K562 (cell line): ENCODE data around the gene CNTNAP4. TPM values are rescaled to one million over a fixed set of nuclear protein-coding genes. Genes with fewer than 3 reads are reported as not detected.

ENCODE experiments used
- ATAC-seq: fragments of 200-7000 bp; cut with Tn5 transposase; 3 replicates; pipeline ENCODE4 v1.9.1; 2020; ENCODE audit warnings: moderate library complexity
- BruUV-seq: library from RNA; stranded (reverse); fragments of 400-500 nt; replicated peaks from 2 replicates; lab custom pipeline; 2021; lab: Mats Ljungman, UMichigan
- CTCF ChIA-PET: fragments of 300-600 bp; formaldehyde crosslinking; extraction: SDS; loops from one replicate; lab custom pipeline; 2021; ENCODE audit warnings: low intra/inter-chr PET ratio; lab: Yijun Ruan, JAX
- POLR2A ChIA-PET: fragments of 300-600, 350-650 bp; sonication (Branson Sonifier 250); formaldehyde crosslinking; extraction: SDS; loops from one replicate; lab custom pipeline; 2021; ENCODE audit warnings: antibody characterized with exemption, inconsistent platforms; lab: Yijun Ruan, JAX
- DNase-seq, 4 experiments: peaks; one replicate each; pipeline versions ENCODE4 v3.0.0 to v3.0.0-alpha.2; 2011 to 2018; ENCODE audit warnings: low spot score in 3 of 4, mixed read lengths in 3 of 4; ENCODE audit errors: extremely low read depth in 1 of 4
- FAIRE-seq: peaks from 2 replicates; lab custom pipeline; 2011; peaks lifted over from hg19 to GRCh38; lab: Jason Lieb, UNC
- H2AFZ ChIP-seq: 2 replicates; pipeline ENCODE4 v1.6.0; 2011; ENCODE audit warnings: low read depth, low read length, control low read depth, inconsistent platforms
- H3K27ac ChIP-seq: fragments of 200-600 bp; 3 replicates; pipeline ENCODE4 v1.8.0; 2011; ENCODE audit warnings: low read depth, mild to moderate bottlenecking, control low read depth, inconsistent platforms, low read length, moderate library complexity, mixed read lengths; ENCODE audit errors: extremely low read depth
- H3K27me3 ChIP-seq, 2 experiments: fragments of 300-600 bp in 1 of 2; 2 replicates in 1 of 2; 3 replicates in 1 of 2; pipeline versions ENCODE4 v1.6.0 to v1.8.0; 2011; ENCODE audit warnings: inconsistent platforms in 2 of 2, low read length in 2 of 2, mild to moderate bottlenecking in 1 of 2, mixed read lengths in 1 of 2, moderate library complexity in 1 of 2; ENCODE audit not compliant: control insufficient read depth in 2 of 2, insufficient read depth in 2 of 2
- H3K36me3 ChIP-seq: fragments of 300-600 bp; 3 replicates; pipeline ENCODE4 v1.8.0; 2011; ENCODE audit warnings: mild to moderate bottlenecking, low read length, inconsistent platforms; ENCODE audit not compliant: control insufficient read depth, insufficient read depth
- H3K4me1 ChIP-seq, 2 experiments: fragments of 200-600 bp in 1 of 2; replicated peaks in 1 of 2; 2 replicates in 1 of 2; 3 replicates in 1 of 2; pipeline versions ENCODE4 v1.5.1 to v1.8.0; 2011; ENCODE audit warnings: inconsistent platforms in 2 of 2, low read length in 2 of 2, mild to moderate bottlenecking in 1 of 2, mixed read lengths in 1 of 2, moderate library complexity in 1 of 2; ENCODE audit not compliant: control insufficient read depth in 2 of 2, insufficient read depth in 2 of 2
- H3K4me2 ChIP-seq: 2 replicates; pipeline ENCODE4 v1.6.1; 2011; ENCODE audit warnings: low read length, control low read depth, inconsistent platforms, mixed read lengths; ENCODE audit not compliant: insufficient read depth
- H3K4me3 ChIP-seq: fragments of 200-600 bp; sonication (generic), shearing (Covaris generic); 2 replicates; pipeline ENCODE4 v1.5.1; 2016; ENCODE audit warnings: control low read depth, inconsistent platforms
- H3K79me2 ChIP-seq: fragments of 200-600 bp; 3 replicates; pipeline ENCODE4 v1.8.0; 2011; ENCODE audit warnings: low read length, inconsistent platforms; ENCODE audit not compliant: control insufficient read depth, insufficient read depth
- H3K9ac ChIP-seq, 2 experiments: 2 replicates each; pipeline versions ENCODE4 v1.6.0 to v1.6.1; 2011; ENCODE audit warnings: low read depth in 2 of 2, low read length in 2 of 2, control low read depth in 1 of 2, inconsistent platforms in 1 of 2, mild to moderate bottlenecking in 1 of 2, mixed read lengths in 1 of 2; ENCODE audit not compliant: insufficient read depth in 1 of 2
- H3K9me1 ChIP-seq: one replicate; pipeline ENCODE4 v1.6.0; 2011; ENCODE audit warnings: inconsistent platforms, mild to moderate bottlenecking, low read length, moderate library complexity; ENCODE audit not compliant: control insufficient read depth, insufficient read depth
- H3K9me3 ChIP-seq: replicated peaks from 2 replicates; pipeline ENCODE4 v1.5.1; 2011; ENCODE audit warnings: low read depth, low read length, inconsistent platforms; ENCODE audit not compliant: control insufficient read depth, insufficient read depth
- H4K20me1 ChIP-seq: replicated peaks from 2 replicates; pipeline ENCODE4 v1.6.1; 2011; ENCODE audit warnings: low read length, inconsistent platforms, mixed read lengths; ENCODE audit not compliant: control insufficient read depth, insufficient read depth
- CREBBP ChIP-seq: IDR thresholded peaks from one replicate; pipeline ENCODE4 v1.6.1; 2012; ENCODE audit warnings: low read depth, mild to moderate bottlenecking, control low read depth, inconsistent platforms, low read length
- CUX1 ChIP-seq: fragments of 200-800 bp; sonication (Bioruptor generic); IDR thresholded peaks from 2 replicates; pipeline ENCODE4 v1.6.1; 2016; ENCODE audit warnings: missing genetic modification characterization, missing compliant biosample characterization
- POLR2G ChIP-seq: fragments of 200-400 bp; formaldehyde crosslinking; IDR thresholded peaks from 2 replicates; pipeline ENCODE4 v1.6.1; 2017; ENCODE audit warnings: low read depth, mild to moderate bottlenecking, antibody characterized with exemption, low read length, moderate library complexity
- RBFOX2 ChIP-seq: fragments of 200-400 bp; formaldehyde crosslinking; IDR thresholded peaks from 2 replicates; pipeline ENCODE4 v1.6.1; 2017; ENCODE audit warnings: low read depth, mild to moderate bottlenecking, low read length, moderate library complexity
- SMARCA5 ChIP-seq: fragments of 450-650 bp; IDR thresholded peaks from 2 replicates; pipeline ENCODE4 v1.6.1; 2016
- ZBTB11 ChIP-seq, 3 experiments: fragments of 200-800 bp in 1 of 3; fragments of 250-450 bp in 1 of 3; fragments of 450-650 bp in 1 of 3; sonication (Bioruptor Pico) in 1 of 3; sonication (Bioruptor generic) in 1 of 3; formaldehyde crosslinking in 1 of 3; IDR thresholded peaks; 2 replicates each; pipeline versions ENCODE4 v1.6.1 to v1.8.0; 2016 to 2022; ENCODE audit warnings: mild to moderate bottlenecking in 2 of 3, missing genetic modification characterization in 2 of 3, missing compliant biosample characterization in 1 of 3, moderate library complexity in 1 of 3
- WGBS: fragments of 100-300 bp; shearing (Covaris generic); methylation state at CpG from one replicate; pipeline ENCODE4 v1.1.6; 2016; ENCODE audit warnings: low coverage, mixed read lengths; ENCODE audit not compliant: insufficient coverage; ENCODE audit errors: missing lambda C conversion rate; 5-methylcytosine and 5-hydroxymethylcytosine counted together
- in situ Hi-C: fragments of 300-500 bp; cut with MboI; formaldehyde crosslinking; loops from 4 replicates; pipeline ENCODE4 v1.15.0; 2018; ENCODE audit warnings: inconsistent platforms, mixed read lengths
- intact Hi-C: fragments of 100-400 bp; cut with micrococcal nuclease; formaldehyde crosslinking; loops from 2 replicates; pipeline ENCODE4 v1.14.2; 2022
- polyA plus RNA-seq, 8 experiments: library from polyadenylated mRNA; depleted of rRNA in 4 of 8; stranded (reverse) in 5 of 8; unstranded in 3 of 8; fragments of >200 nt; fragmentation: Nextera tagmentation in 2 of 8; fragmentation: Illumina TruSeq in 1 of 8; extraction: Ambion mirVana in 2 of 8; extraction: Trizol in 1 of 8; gene quantifications; 2 replicates each; pipeline versions ENCODE4 v1.2.1 to v1.2.3, GENCODE V29; 2011 to 2014; ENCODE audit warnings: inconsistent platforms in 1 of 8, missing spikeins in 1 of 8
- total RNA-seq, 7 experiments: library from RNA; depleted of rRNA in 6 of 7; stranded (reverse); fragments of >200 nt in 6 of 7; fragmentation: Illumina TruSeq in 2 of 7; extraction: Trizol in 2 of 7; gene quantifications; 2 replicates each; pipeline versions ENCODE4 v1.2.1 to v1.2.3, GENCODE V29; 2011 to 2021; ENCODE audit warnings: low replicate concordance in 1 of 7

Gene CNTNAP4
- total and polyA plus RNA-seq, 9 of the 15 experiments (the other 6 are each of a cell fraction or from before 2014, with no cell fraction given): not detected

GRCh38 chr16:76268824-76269223, 8.4 kb upstream of the CNTNAP4 start:
- in situ Hi-C loops: no loop called here
- no peak for FAIRE-seq

More at GRCh38 chr16:76268824-76269223, 8.4 kb upstream of the CNTNAP4 start:
- CTCF ChIA-PET: no interaction called here
- Histone ChIP-seq H3K27me3 (no peaks in the 10 kb centered on the region), H3K4me1 (no peaks in the 10 kb centered on the region), H3K36me3 (no peaks in the 10 kb centered on the region), H3K79me2 (no peaks in the 10 kb centered on the region), H3K4me2 (no peak overlapping the region), H3K4me3 (no peak overlapping the region), H3K9me3 (no peaks in the 10 kb centered on the region), H2AFZ (no peak overlapping the region), H3K9me1 (no peaks in the 10 kb centered on the region), H4K20me1 (no peaks in the 10 kb centered on the region), H3K9ac (no peak overlapping the region), H3K27ac (no peak overlapping the region)
- DNase-seq: no peak
- no peak for TF ChIP-seq RBFOX2
- no peak for TF ChIP-seq ZBTB11 (CRISPR knock-in tag; IDR thresholded peaks at IDR 0.05)
- no peak for TF ChIP-seq CREBBP
- TF ChIP-seq POLR2G: no peak
- no peak for TF ChIP-seq SMARCA5
- TF ChIP-seq CUX1 (CRISPR knock-in tag): no peak
- 0% methylated on average over 1 of the region's 1 CpG for WGBS
- ATAC-seq: no peak
- BruUV-seq: no TSS peak
- intact Hi-C loops: no loop called here
- POLR2A ChIA-PET: no interaction called here
